HCT116 (cell line): Measurements from ENCODE around the gene RETREG1. TPM values are rescaled to one million over a fixed set of nuclear protein-coding genes. Genes with fewer than 3 reads are reported as not detected.
A peak's percentile ranks its signal among the peaks of the same experiment; 100 is the strongest.

Experiments used
- ATAC-seq: fragments of 200-7000 bp; cut with Tn5 transposase; 2 replicates; pipeline ENCODE4 v1.9.1; 2020; ENCODE audit warnings: mild to moderate bottlenecking, moderate library complexity
- BruUV-seq: library from RNA; stranded (reverse); fragments of 400-500 nt; replicated peaks from 2 replicates; lab custom pipeline; 2021; lab: Mats Ljungman, UMichigan
- CTCF ChIA-PET: fragments of 300-600 bp; sonication (Branson Sonifier 250); formaldehyde crosslinking; loops from one replicate; lab custom pipeline; 2021; ENCODE audit warnings: antibody characterized with exemption; lab: Charles Lee
- POLR2A ChIA-PET: fragments of 300-600, 350-600 bp; sonication (Branson Sonifier 250); formaldehyde crosslinking; loops from one replicate; lab custom pipeline; 2021; ENCODE audit warnings: antibody characterized with exemption; lab: Charles Lee
- RAD21 ChIA-PET, 2 experiments: fragments of 300-600 bp; sonication (Branson Sonifier 250); formaldehyde crosslinking; loops; one replicate each; lab custom pipeline; 2023; ENCODE audit warnings: low total read pairs in 2 of 2; ENCODE audit not compliant: uncharacterized antibody in 2 of 2, unreplicated experiment in 2 of 2, low non-redundant PET in 1 of 2; lab: Charles Lee
- DNase-seq: peaks from one replicate; pipeline ENCODE4 v3.0.0-alpha.2; 2010; ENCODE audit warnings: low read depth, low spot score
- H2AFZ ChIP-seq: fragments of 200-600 bp; shearing (Covaris generic), sonication (generic); 2 replicates; pipeline ENCODE4 v1.6.1; 2017; ENCODE audit warnings: low read depth, mixed run types, mixed read lengths, antibody characterized with exemption, low read length; ENCODE audit not compliant: poor library complexity, severe bottlenecking
- H3K27ac ChIP-seq: 2 replicates; pipeline ENCODE4 v1.5.1; 2012; ENCODE audit warnings: low read depth, low read length
- H3K27me3 ChIP-seq: fragments of 200-600 bp; sonication (generic); 2 replicates; pipeline ENCODE4 v1.6.1; 2016; ENCODE audit warnings: mixed run types, low read length, mixed read lengths; ENCODE audit not compliant: insufficient read depth
- H3K36me3 ChIP-seq, 2 experiments: fragments of 200-500 bp in 1 of 2; fragments of 200-600 bp in 1 of 2; sonication (Bioruptor generic) in 1 of 2; sonication (generic) in 1 of 2; 2 replicates each; pipeline versions ENCODE4 v1.5.1 to v1.6.1; 2014 to 2016; ENCODE audit warnings: low read length in 2 of 2, inconsistent platforms in 1 of 2, mixed read lengths in 1 of 2, mixed run types in 1 of 2; ENCODE audit not compliant: insufficient read depth in 2 of 2, control insufficient read depth in 1 of 2
- H3K4me1 ChIP-seq, 2 experiments: fragments of 200-600 bp in 1 of 2; sonication (generic) in 1 of 2; 2 replicates each; pipeline versions ENCODE4 v1.5.1 to v1.6.1; 2012 to 2017; ENCODE audit warnings: low read length in 2 of 2, inconsistent platforms in 1 of 2, mild to moderate bottlenecking in 1 of 2, mixed read lengths in 1 of 2, mixed run types in 1 of 2, moderate library complexity in 1 of 2; ENCODE audit not compliant: insufficient read depth in 2 of 2, control insufficient read depth in 1 of 2
- H3K4me2 ChIP-seq: fragments of 200-600 bp; sonication (generic); 2 replicates; pipeline ENCODE4 v1.6.1; 2017; ENCODE audit warnings: mixed run types, low read length, mixed read lengths
- H3K4me3 ChIP-seq, 2 experiments: fragments of 200-600 bp in 1 of 2; sonication (generic) in 1 of 2; replicated peaks in 1 of 2; 2 replicates each; pipeline ENCODE4 v1.5.1; 2011 to 2016; ENCODE audit warnings: low read length in 2 of 2, control low read depth in 1 of 2, low read depth in 1 of 2, mild to moderate bottlenecking in 1 of 2, mixed read lengths in 1 of 2, mixed run types in 1 of 2
- H3K79me2 ChIP-seq: fragments of 200-600 bp; sonication (generic); 2 replicates; pipeline ENCODE4 v1.6.1; 2017; ENCODE audit warnings: mild to moderate bottlenecking, mixed run types, low read length, moderate library complexity, mixed read lengths; ENCODE audit not compliant: insufficient read depth
- H3K9ac ChIP-seq: fragments of 200-600 bp; sonication (generic); 2 replicates; pipeline ENCODE4 v1.6.1; 2016; ENCODE audit warnings: low read length, mixed read lengths
- H3K9me2 ChIP-seq: fragments of 200-600 bp; sonication (generic), shearing (Covaris generic); 2 replicates; pipeline ENCODE4 v1.6.1; 2017; ENCODE audit warnings: mixed run types, mild to moderate bottlenecking, moderate library complexity; ENCODE audit not compliant: insufficient read depth
- H3K9me3 ChIP-seq, 2 experiments: fragments of 200-500 bp in 1 of 2; fragments of 200-600 bp in 1 of 2; sonication (Bioruptor generic) in 1 of 2; sonication (generic) in 1 of 2; 2 replicates each; pipeline ENCODE4 v1.6.1; 2014 to 2017; ENCODE audit warnings: low read length in 2 of 2, mixed read lengths in 2 of 2, inconsistent platforms in 1 of 2, low read depth in 1 of 2, mild to moderate bottlenecking in 1 of 2, mixed run types in 1 of 2, moderate library complexity in 1 of 2; ENCODE audit not compliant: control insufficient read depth in 1 of 2, insufficient read depth in 1 of 2
- H4K20me1 ChIP-seq: fragments of 200-600 bp; sonication (generic), shearing (Covaris generic); 2 replicates; pipeline ENCODE4 v1.6.1; 2017; ENCODE audit warnings: mixed run types, mild to moderate bottlenecking, moderate library complexity; ENCODE audit not compliant: insufficient read depth
- EGR1 ChIP-seq: IDR thresholded peaks from 2 replicates; pipeline ENCODE4 v1.6.1; 2012; ENCODE audit warnings: low read depth
- POLR2A ChIP-seq: IDR thresholded peaks from 2 replicates; pipeline ENCODE4 v1.7.0; 2011; ENCODE audit warnings: borderline replicate concordance; ENCODE audit not compliant: insufficient read depth, insufficient read length; ENCODE audit errors: extremely low read depth
- RAD21 ChIP-seq: IDR thresholded peaks from 2 replicates; pipeline ENCODE4 v1.6.1; 2012; ENCODE audit warnings: low read depth, mild to moderate bottlenecking
- ZNF274 ChIP-seq: fragments of 200-500 bp; sonication (Bioruptor generic); IDR thresholded peaks from 2 replicates; pipeline ENCODE4 v1.6.1; 2014; ENCODE audit warnings: mild to moderate bottlenecking, low read depth, low read length, inconsistent platforms
- intact Hi-C: fragments of 100-400 bp; cut with micrococcal nuclease; formaldehyde crosslinking; loops from 2 replicates; pipeline ENCODE4 v1.10.0; 2022
- total RNA-seq: library from RNA; stranded (reverse); gene quantifications from one replicate; pipeline ENCODE4 v1.2.1, GENCODE V29; 2021; ENCODE audit not compliant: unreplicated experiment
- TF ChIP-seq, protein P1 (sequence below): IDR thresholded peaks from 2 replicates; pipeline ENCODE4 v1.6.1; 2012; ENCODE audit warnings: low read depth

Gene RETREG1
- total RNA-seq, 1 experiment from 2014 or later, result 6.0 TPM

DNA sequence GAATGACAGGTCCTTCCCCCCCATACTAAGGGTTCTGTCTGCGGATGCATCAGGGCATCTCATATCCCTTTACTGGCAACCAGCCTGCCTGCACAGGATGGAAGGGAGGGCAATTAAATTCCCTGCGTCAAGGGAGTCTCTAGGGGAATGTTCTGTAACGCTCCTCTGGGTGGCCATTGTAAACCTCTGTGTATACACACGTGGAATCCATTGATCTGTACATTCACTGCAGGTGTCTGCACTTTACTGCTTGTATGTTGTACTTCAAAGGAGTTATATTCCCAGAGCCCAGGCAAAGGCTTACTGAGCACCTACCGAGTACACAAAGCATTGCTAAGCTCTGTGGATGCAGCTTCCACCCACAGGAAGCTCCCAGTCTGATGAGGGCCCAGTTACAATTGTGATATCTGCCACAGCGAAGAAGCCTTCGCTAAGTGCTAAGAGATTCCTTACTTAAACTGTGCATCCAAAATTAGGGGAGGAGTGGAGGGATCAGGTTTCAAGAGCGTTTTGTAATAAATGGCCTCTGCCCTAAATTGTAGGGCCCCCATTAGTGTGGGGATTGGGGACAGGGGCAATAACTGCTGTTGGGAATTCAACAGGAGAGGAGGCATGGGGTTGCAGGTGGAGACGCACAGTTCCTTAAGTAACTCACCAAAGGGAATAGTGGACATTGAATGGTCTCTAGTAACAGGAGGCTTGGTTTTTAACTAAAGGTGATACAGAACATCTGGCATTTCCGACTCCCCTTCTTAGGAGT is 1.5 kb upstream of the RETREG1 start (continued):
- TF ChIP-seq, protein P1, sequence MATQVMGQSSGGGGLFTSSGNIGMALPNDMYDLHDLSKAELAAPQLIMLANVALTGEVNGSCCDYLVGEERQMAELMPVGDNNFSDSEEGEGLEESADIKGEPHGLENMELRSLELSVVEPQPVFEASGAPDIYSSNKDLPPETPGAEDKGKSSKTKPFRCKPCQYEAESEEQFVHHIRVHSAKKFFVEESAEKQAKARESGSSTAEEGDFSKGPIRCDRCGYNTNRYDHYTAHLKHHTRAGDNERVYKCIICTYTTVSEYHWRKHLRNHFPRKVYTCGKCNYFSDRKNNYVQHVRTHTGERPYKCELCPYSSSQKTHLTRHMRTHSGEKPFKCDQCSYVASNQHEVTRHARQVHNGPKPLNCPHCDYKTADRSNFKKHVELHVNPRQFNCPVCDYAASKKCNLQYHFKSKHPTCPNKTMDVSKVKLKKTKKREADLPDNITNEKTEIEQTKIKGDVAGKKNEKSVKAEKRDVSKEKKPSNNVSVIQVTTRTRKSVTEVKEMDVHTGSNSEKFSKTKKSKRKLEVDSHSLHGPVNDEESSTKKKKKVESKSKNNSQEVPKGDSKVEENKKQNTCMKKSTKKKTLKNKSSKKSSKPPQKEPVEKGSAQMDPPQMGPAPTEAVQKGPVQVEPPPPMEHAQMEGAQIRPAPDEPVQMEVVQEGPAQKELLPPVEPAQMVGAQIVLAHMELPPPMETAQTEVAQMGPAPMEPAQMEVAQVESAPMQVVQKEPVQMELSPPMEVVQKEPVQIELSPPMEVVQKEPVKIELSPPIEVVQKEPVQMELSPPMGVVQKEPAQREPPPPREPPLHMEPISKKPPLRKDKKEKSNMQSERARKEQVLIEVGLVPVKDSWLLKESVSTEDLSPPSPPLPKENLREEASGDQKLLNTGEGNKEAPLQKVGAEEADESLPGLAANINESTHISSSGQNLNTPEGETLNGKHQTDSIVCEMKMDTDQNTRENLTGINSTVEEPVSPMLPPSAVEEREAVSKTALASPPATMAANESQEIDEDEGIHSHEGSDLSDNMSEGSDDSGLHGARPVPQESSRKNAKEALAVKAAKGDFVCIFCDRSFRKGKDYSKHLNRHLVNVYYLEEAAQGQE, result no peak
- TF ChIP-seq POLR2A, result no peak

DNA sequence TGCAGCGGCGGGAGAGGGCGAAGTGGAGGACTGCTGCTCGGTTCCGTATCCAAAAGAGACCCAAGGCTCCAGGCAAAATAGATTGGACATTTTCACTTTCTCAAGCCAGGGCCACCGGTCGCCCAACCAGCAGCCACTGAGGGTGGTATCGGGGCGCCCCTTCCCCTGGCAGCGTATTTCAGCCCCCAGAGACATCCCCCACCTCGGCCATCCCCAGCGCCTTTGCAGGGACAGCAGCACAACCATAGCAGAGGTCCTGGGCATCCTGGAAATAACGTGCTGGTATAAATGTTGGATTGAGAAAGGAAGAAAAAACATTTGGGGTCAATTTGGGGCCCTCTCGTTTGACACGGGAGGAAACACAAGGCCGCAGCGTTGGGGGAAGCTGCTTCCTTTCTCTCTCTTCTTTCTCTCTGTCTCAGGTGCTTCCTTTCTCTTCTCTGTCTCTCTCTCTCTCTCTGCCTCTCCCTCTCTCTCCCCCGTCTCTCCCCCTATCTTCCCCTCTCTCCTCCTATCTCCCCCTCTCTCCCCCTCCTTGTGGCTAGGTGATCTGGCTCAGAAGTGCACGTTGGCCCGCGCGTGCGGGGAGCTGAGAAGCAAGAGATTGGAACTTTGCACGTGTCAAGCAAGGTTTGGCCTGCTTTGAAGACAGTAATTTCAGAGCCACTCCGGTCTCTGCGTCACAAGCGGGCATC is 624 bp upstream of the RETREG1 start:
- H3K9me3 ChIP-seq, result no peaks in the 10 kb centered on the region
- H3K4me1 ChIP-seq, result peaks cover 3 to 11% of the 10 kb centered on the region in 2 experiments; a peak in 2 of 4 replicates
- TF ChIP-seq EGR1, result no peak
- no peak for TF ChIP-seq RAD21
- no peak for TF ChIP-seq ZNF274
- DNase-seq (no peak), ATAC-seq (no peak)
- H3K27ac ChIP-seq, result no peak overlapping the region
- H3K79me2 ChIP-seq, result no peaks in the 10 kb centered on the region
- ChIA-PET RAD21 (no interaction called here), CTCF (no interaction called here), POLR2A (no interaction called here)
- no peaks in the 10 kb centered on the region for H4K20me1 ChIP-seq
- intact Hi-C loops, result no loop called here
- H3K27me3 ChIP-seq, result no peaks in the 10 kb centered on the region
- H3K4me2 ChIP-seq, result peak overlapping the region; percentile 92
- no TSS peak for BruUV-seq
- H3K9ac ChIP-seq, result peak overlapping the region; percentile 35; the same call in 1 of the 2 replicates
- H3K9me2 ChIP-seq, result no peaks in the 10 kb centered on the region
- no peak overlapping the region for H2AFZ ChIP-seq
- no peaks in the 10 kb centered on the region for H3K36me3 ChIP-seq
- H3K4me3 ChIP-seq, result peak overlapping the region; percentile 70 to 73
